HAP-1 (cell line): ENCODE measurements around the gene CDC42.

Source experiments
- DNase-seq, 2 experiments: peaks; one replicate each; pipeline ENCODE4 v3.0.0-alpha.2; 2016 to 2020; ENCODE audit warnings: low spot score in 2 of 2
- H3K27me3 ChIP-seq: fragments of 250-450 bp; sonication (Bioruptor Pico); 2 replicates; pipeline ENCODE4 v1.5.1; 2020; ENCODE audit warnings: low read depth, mild to moderate bottlenecking, moderate library complexity
- H3K36me3 ChIP-seq: fragments of 250-450 bp; sonication (Bioruptor Pico); replicated peaks from 2 replicates; pipeline ENCODE4 v1.5.1; 2020; ENCODE audit warnings: mild to moderate bottlenecking
- H3K4me1 ChIP-seq: fragments of 250-450 bp; sonication (Bioruptor Pico); 2 replicates; pipeline ENCODE4 v1.5.1; 2020; ENCODE audit warnings: mild to moderate bottlenecking
- H3K4me3 ChIP-seq: fragments of 250-450 bp; sonication (Bioruptor Pico); 2 replicates; pipeline ENCODE4 v1.5.1; 2020; ENCODE audit warnings: mild to moderate bottlenecking, moderate library complexity
- H3K9me3 ChIP-seq: fragments of 250-450 bp; sonication (Bioruptor Pico); 2 replicates; pipeline ENCODE4 v1.5.1; 2020; ENCODE audit warnings: mild to moderate bottlenecking, moderate library complexity
- in situ Hi-C: fragments of 300-500 bp; cut with MboI; formaldehyde crosslinking; loops from 3 replicates; pipeline ENCODE4 v1.14.3; 2020; ENCODE audit warnings: low sequenced_read_pairs, inconsistent platforms, mixed read lengths

Gene CDC42

GRCh38 chr1:22098752-22099151 is 46.2 kb downstream of the CDC42 start:
- no peaks in the 10 kb centered on the region for H3K9me3 ChIP-seq
- no peaks in the 10 kb centered on the region for H3K27me3 ChIP-seq
- no peak overlapping the region for H3K4me3 ChIP-seq
- in situ Hi-C loops = no loop called here
- H3K4me1 ChIP-seq = no peaks in the 10 kb centered on the region
- H3K36me3 ChIP-seq = peaks cover 46% of the 10 kb centered on the region
- DNase-seq = no peak

- DNase-seq = no peak
- H3K36me3 ChIP-seq = peaks cover 36% of the 10 kb centered on the region
- H3K4me1 ChIP-seq = no peaks in the 10 kb centered on the region
- in situ Hi-C loops = no loop called here
- H3K27me3 ChIP-seq = no peaks in the 10 kb centered on the region
- no peaks in the 10 kb centered on the region for H3K9me3 ChIP-seq
- no peak overlapping the region for H3K4me3 ChIP-seq
Measured at GRCh38 chr1:22100168-22100567, 47.7 kb downstream of the CDC42 start.

GRCh38 chr1:22101199-22101598 is 48.7 kb downstream of the CDC42 start:
- Histone ChIP-seq H3K9me3 (no peaks in the 10 kb centered on the region), H3K4me3 (no peak overlapping the region), H3K27me3 (no peaks in the 10 kb centered on the region), H3K36me3 (peaks cover 40% of the 10 kb centered on the region), H3K4me1 (no peaks in the 10 kb centered on the region)
- DNase-seq = no peak
- in situ Hi-C loops = no loop called here

- Histone ChIP-seq H3K9me3 (no peaks in the 10 kb centered on the region), H3K4me1 (no peaks in the 10 kb centered on the region), H3K36me3 (peaks cover 38% of the 10 kb centered on the region), H3K27me3 (no peaks in the 10 kb centered on the region), H3K4me3 (no peak overlapping the region)
- DNase-seq = no peak
- in situ Hi-C loops = no loop called here
Measured at GRCh38 chr1:22101995-22102394, 49.5 kb downstream of the CDC42 start.

- in situ Hi-C loops = no loop called here
- H3K36me3 ChIP-seq = peaks cover 33% of the 10 kb centered on the region
- H3K4me3 ChIP-seq = no peak overlapping the region
- no peaks in the 10 kb centered on the region for H3K9me3 ChIP-seq
- H3K27me3 ChIP-seq = no peaks in the 10 kb centered on the region
- no peak for DNase-seq
- H3K4me1 ChIP-seq = no peaks in the 10 kb centered on the region
Measured at GRCh38 chr1:22102746-22103145, 50.2 kb downstream of the CDC42 start.

GRCh38 chr1:22104094-22104493 is 51.6 kb downstream of the CDC42 start:
- H3K27me3 ChIP-seq = no peaks in the 10 kb centered on the region
- H3K4me1 ChIP-seq = no peaks in the 10 kb centered on the region
- DNase-seq = no peak
- in situ Hi-C loops = no loop called here
- H3K4me3 ChIP-seq = no peak overlapping the region
- H3K9me3 ChIP-seq = no peaks in the 10 kb centered on the region
- peaks cover 28% of the 10 kb centered on the region for H3K36me3 ChIP-seq

- DNase-seq = no peak
- H3K9me3 ChIP-seq = no peaks in the 10 kb centered on the region
- peaks cover 32% of the 10 kb centered on the region for H3K36me3 ChIP-seq
- no peaks in the 10 kb centered on the region for H3K27me3 ChIP-seq
- in situ Hi-C loops = no loop called here
- H3K4me3 ChIP-seq = no peak overlapping the region
- no peaks in the 10 kb centered on the region for H3K4me1 ChIP-seq
Measured at GRCh38 chr1:22104865-22105437, 52.4 kb downstream of the CDC42 start.

GRCh38 chr1:22105611-22106207 is 53.2 kb downstream of the CDC42 start:
- DNase-seq = peak; percentile 51 to 69
- H3K9me3 ChIP-seq = no peaks in the 10 kb centered on the region
- peaks cover 36% of the 10 kb centered on the region for H3K36me3 ChIP-seq
- H3K27me3 ChIP-seq = no peaks in the 10 kb centered on the region
- no peaks in the 10 kb centered on the region for H3K4me1 ChIP-seq
- in situ Hi-C loops = no loop called here
- no peak overlapping the region for H3K4me3 ChIP-seq

GRCh38 chr1:22107126-22107525 is 54.6 kb downstream of the CDC42 start:
- H3K4me1 ChIP-seq = no peaks in the 10 kb centered on the region
- in situ Hi-C loops = no loop called here
- DNase-seq = no peak
- no peak overlapping the region for H3K4me3 ChIP-seq
- no peaks in the 10 kb centered on the region for H3K9me3 ChIP-seq
- no peaks in the 10 kb centered on the region for H3K27me3 ChIP-seq
- peaks cover 36% of the 10 kb centered on the region for H3K36me3 ChIP-seq

- in situ Hi-C loops = no loop called here
- H3K27me3 ChIP-seq = no peaks in the 10 kb centered on the region
- H3K9me3 ChIP-seq = no peaks in the 10 kb centered on the region
- DNase-seq = no peak
- H3K4me3 ChIP-seq = no peak overlapping the region
- no peaks in the 10 kb centered on the region for H3K4me1 ChIP-seq
- H3K36me3 ChIP-seq = peaks cover 36% of the 10 kb centered on the region
Measured at GRCh38 chr1:22108339-22109105, 56.0 kb downstream of the CDC42 start.

GRCh38 chr1:22110016-22110415 is 57.5 kb downstream of the CDC42 start:
- Histone ChIP-seq H3K9me3 (no peaks in the 10 kb centered on the region), H3K4me3 (no peak overlapping the region), H3K36me3 (peaks cover 43% of the 10 kb centered on the region), H3K27me3 (no peaks in the 10 kb centered on the region), H3K4me1 (no peaks in the 10 kb centered on the region; the same call in 1 of the 2 replicates)
- in situ Hi-C loops = no loop called here
- DNase-seq = no peak

GRCh38 chr1:22111115-22111514 is 58.6 kb downstream of the CDC42 start:
- Histone ChIP-seq H3K4me1 (no peaks in the 10 kb centered on the region; the same call in 1 of the 2 replicates), H3K4me3 (no peak overlapping the region), H3K36me3 (peaks cover 37% of the 10 kb centered on the region), H3K27me3 (no peaks in the 10 kb centered on the region), H3K9me3 (no peaks in the 10 kb centered on the region)
- in situ Hi-C loops = no loop called here
- DNase-seq = no peak

- Histone ChIP-seq H3K27me3 (no peaks in the 10 kb centered on the region), H3K4me1 (no peaks in the 10 kb centered on the region; the same call in 1 of the 2 replicates), H3K36me3 (peaks cover 32% of the 10 kb centered on the region), H3K4me3 (no peak overlapping the region), H3K9me3 (no peaks in the 10 kb centered on the region)
- in situ Hi-C loops = no loop called here
- no peak for DNase-seq
Measured at GRCh38 chr1:22111620-22112019, 59.1 kb downstream of the CDC42 start.

- in situ Hi-C loops = no loop called here
- peaks cover 30% of the 10 kb centered on the region for H3K36me3 ChIP-seq
- no peaks in the 10 kb centered on the region; the same call in 1 of the 2 replicates for H3K4me1 ChIP-seq
- no peak for DNase-seq
- H3K27me3 ChIP-seq = no peaks in the 10 kb centered on the region
- H3K4me3 ChIP-seq = no peak overlapping the region
- no peaks in the 10 kb centered on the region for H3K9me3 ChIP-seq
Measured at GRCh38 chr1:22112554-22112953, 60.0 kb downstream of the CDC42 start.
